KMS-11 (cell line): ENCODE data around the gene PIK3R2.
A peak's percentile ranks its signal among the peaks of the same experiment; 100 is the strongest.

Experiments used
- H2AFZ ChIP-seq: fragments of 200-600 bp; sonication (generic); 2 replicates; pipeline ENCODE4 v1.6.1; 2016; ENCODE audit warnings: antibody characterized with exemption, mixed run types, low read depth
- H3K27ac ChIP-seq: fragments of 200-600 bp; sonication (generic); 2 replicates; pipeline ENCODE4 v1.6.1; 2016; ENCODE audit warnings: mild to moderate bottlenecking, mixed run types
- H3K27me3 ChIP-seq: fragments of 200-600 bp; sonication (generic); 2 replicates; pipeline ENCODE4 v1.6.1; 2017; ENCODE audit warnings: mild to moderate bottlenecking, low read depth, mixed run types, moderate library complexity; ENCODE audit not compliant: insufficient read depth
- H3K36me3 ChIP-seq: fragments of 200-600 bp; sonication (generic); 2 replicates; pipeline ENCODE4 v1.6.1; 2017; ENCODE audit warnings: mild to moderate bottlenecking, mixed run types; ENCODE audit not compliant: insufficient read depth
- H3K4me1 ChIP-seq: fragments of 200-600 bp; sonication (generic); 2 replicates; pipeline ENCODE4 v1.6.1; 2016; ENCODE audit warnings: mild to moderate bottlenecking, low read depth, mixed run types; ENCODE audit not compliant: poor library complexity, severe bottlenecking
- H3K4me2 ChIP-seq: fragments of 200-600 bp; sonication (generic); 2 replicates; pipeline ENCODE4 v1.7.0; 2016; ENCODE audit warnings: mild to moderate bottlenecking, mixed run types
- H3K4me3 ChIP-seq: fragments of 200-600 bp; sonication (generic); IDR thresholded peaks from 2 replicates; pipeline ENCODE4 v1.6.1; 2017; ENCODE audit warnings: low read depth, low read length, mixed read lengths; ENCODE audit not compliant: insufficient read depth
- H3K79me2 ChIP-seq: fragments of 200-600 bp; sonication (generic); 2 replicates; pipeline ENCODE4 v1.6.1; 2016; ENCODE audit warnings: low read depth, mixed run types; ENCODE audit not compliant: insufficient read depth
- H3K9ac ChIP-seq: fragments of 200-600 bp; sonication (generic); 2 replicates; pipeline ENCODE4 v1.6.1; 2016; ENCODE audit warnings: mild to moderate bottlenecking, mixed run types
- H4K20me1 ChIP-seq: fragments of 200-600 bp; sonication (generic); 2 replicates; pipeline ENCODE4 v1.6.1; 2016; ENCODE audit warnings: mild to moderate bottlenecking, mixed run types; ENCODE audit not compliant: insufficient read depth
- CTCF ChIP-seq: fragments of 200-600 bp; sonication (generic); conservative IDR thresholded peaks from 2 replicates; pipeline ENCODE4 v1.6.1; 2017; ENCODE audit warnings: low read depth, mild to moderate bottlenecking, antibody characterized with exemption, low read length, moderate library complexity, mixed read lengths

PIK3R2 gene

GRCh38 chr19:18198374-18198773 lies 45.4 kb downstream of the PIK3R2 start:
- no peaks in the 10 kb centered on the region; the same call in 1 of the 2 replicates for H3K79me2 ChIP-seq
- H3K4me1 ChIP-seq: peaks cover 4% of the 10 kb centered on the region
- TF ChIP-seq CTCF: no peak
- H2AFZ ChIP-seq: no peak overlapping the region
- H3K27ac ChIP-seq: no peak overlapping the region
- H3K4me2 ChIP-seq: no peak overlapping the region
- H4K20me1 ChIP-seq: no peaks in the 10 kb centered on the region
- H3K36me3 ChIP-seq: no peaks in the 10 kb centered on the region
- no peak overlapping the region for H3K4me3 ChIP-seq
- H3K27me3 ChIP-seq: peaks cover 3% of the 10 kb centered on the region; the same call in 1 of the 2 replicates
- H3K9ac ChIP-seq: no peak overlapping the region

GRCh38 chr19:18202397-18202777 lies 49.4 kb downstream of the PIK3R2 start:
- H3K9ac ChIP-seq: no peak overlapping the region
- peaks cover 8% of the 10 kb centered on the region for H3K4me1 ChIP-seq
- no peaks in the 10 kb centered on the region for H4K20me1 ChIP-seq
- no peak overlapping the region for H3K4me3 ChIP-seq
- H3K27me3 ChIP-seq: peaks cover 9% of the 10 kb centered on the region
- H2AFZ ChIP-seq: no peak overlapping the region
- H3K27ac ChIP-seq: no peak overlapping the region
- H3K79me2 ChIP-seq: no peaks in the 10 kb centered on the region; the same call in 1 of the 2 replicates
- TF ChIP-seq CTCF: no peak
- no peaks in the 10 kb centered on the region for H3K36me3 ChIP-seq
- no peak overlapping the region for H3K4me2 ChIP-seq

- Histone ChIP-seq H3K4me3 (no peak overlapping the region), H3K79me2 (no peaks in the 10 kb centered on the region; the same call in 1 of the 2 replicates), H3K9ac (peak overlapping the region; percentile 49; the same call in 1 of the 2 replicates), H3K36me3 (no peaks in the 10 kb centered on the region), H3K27ac (peak overlapping the region; percentile 26; the same call in 1 of the 2 replicates), H3K4me1 (peaks cover 8% of the 10 kb centered on the region), H3K4me2 (peak overlapping the region; percentile 91), H4K20me1 (no peaks in the 10 kb centered on the region), H2AFZ (peak overlapping the region; percentile 76), H3K27me3 (peaks cover 12% of the 10 kb centered on the region)
- TF ChIP-seq CTCF: peak; percentile 33; the same call in 1 of the 2 replicates
These were observed 49.9 kb downstream of the PIK3R2 start for GRCh38 chr19:18202778-18203407.

GRCh38 chr19:18203408-18203862 lies 50.5 kb downstream of the PIK3R2 start:
- Histone ChIP-seq H2AFZ (peak overlapping the region; percentile 76), H3K4me1 (peaks cover 8% of the 10 kb centered on the region), H3K27ac (peak overlapping the region; percentile 26; the same call in 1 of the 2 replicates), H3K4me3 (no peak overlapping the region), H3K9ac (peak overlapping the region; percentile 49; the same call in 1 of the 2 replicates), H3K79me2 (no peaks in the 10 kb centered on the region; the same call in 1 of the 2 replicates), H3K36me3 (no peaks in the 10 kb centered on the region), H3K4me2 (peak overlapping the region; percentile 91), H3K27me3 (peaks cover 16% of the 10 kb centered on the region), H4K20me1 (no peaks in the 10 kb centered on the region)
- TF ChIP-seq CTCF: no peak
